ENCODE data around the gene PHLDA1.

The PHLDA1 gene

GRCh38 chr12:76037130-76038103 lies 5.8 kb upstream of the PHLDA1 start:
- DNase-seq (ENCODE audit: low read depth, low spot score), result peak; percentile 48

DNA sequence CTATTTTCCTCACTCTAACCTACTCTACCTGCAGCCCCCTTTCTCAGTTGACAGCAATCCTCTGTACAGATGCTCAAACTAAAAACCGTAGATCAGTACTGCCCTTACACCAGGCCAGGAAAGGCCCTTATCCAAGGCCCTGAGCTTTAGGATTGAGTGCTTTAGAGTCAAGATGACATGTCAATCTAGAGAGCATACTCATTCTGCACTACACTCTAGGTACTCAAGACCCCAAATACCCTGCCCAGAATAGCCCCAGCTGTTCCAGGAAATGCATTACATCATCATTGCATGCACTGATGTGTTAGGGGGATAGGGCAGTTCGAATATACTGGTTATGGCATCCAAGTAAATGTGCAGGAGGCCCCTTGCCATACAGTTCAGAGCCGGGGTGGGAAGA lies 3.5 kb upstream of the PHLDA1 start:
- no peak for DNase-seq (ENCODE audit: low read depth, low spot score)

GRCh38 chr12:76033081-76034011 lies 1.8 kb upstream of the PHLDA1 start:
- no peak for DNase-seq (ENCODE audit: low read depth, low spot score)

- no peak for DNase-seq (ENCODE audit: low read depth, low spot score)
Measured at GRCh38 chr12:76032043-76032981, 736 bp upstream of the PHLDA1 start.

DNA sequence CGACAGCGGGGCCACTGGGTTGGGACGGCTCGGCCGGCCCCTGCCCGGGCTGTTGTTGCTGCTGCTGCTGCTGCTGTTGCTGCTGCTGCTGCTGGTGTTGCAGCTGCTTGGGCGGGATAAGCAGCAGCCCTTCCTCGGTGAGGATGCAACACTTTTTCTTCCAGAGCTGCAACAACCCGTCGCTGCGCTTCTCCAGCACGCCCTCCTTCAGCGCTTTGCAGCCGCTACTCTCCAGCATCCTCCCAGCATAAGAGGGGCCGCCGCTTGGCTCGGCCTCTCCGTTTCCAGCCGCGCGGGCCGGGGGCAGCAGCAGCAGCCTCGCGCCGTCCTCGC lies 529 bp downstream of the PHLDA1 start:
- no peak for DNase-seq (ENCODE audit: low read depth, low spot score)

DNA sequence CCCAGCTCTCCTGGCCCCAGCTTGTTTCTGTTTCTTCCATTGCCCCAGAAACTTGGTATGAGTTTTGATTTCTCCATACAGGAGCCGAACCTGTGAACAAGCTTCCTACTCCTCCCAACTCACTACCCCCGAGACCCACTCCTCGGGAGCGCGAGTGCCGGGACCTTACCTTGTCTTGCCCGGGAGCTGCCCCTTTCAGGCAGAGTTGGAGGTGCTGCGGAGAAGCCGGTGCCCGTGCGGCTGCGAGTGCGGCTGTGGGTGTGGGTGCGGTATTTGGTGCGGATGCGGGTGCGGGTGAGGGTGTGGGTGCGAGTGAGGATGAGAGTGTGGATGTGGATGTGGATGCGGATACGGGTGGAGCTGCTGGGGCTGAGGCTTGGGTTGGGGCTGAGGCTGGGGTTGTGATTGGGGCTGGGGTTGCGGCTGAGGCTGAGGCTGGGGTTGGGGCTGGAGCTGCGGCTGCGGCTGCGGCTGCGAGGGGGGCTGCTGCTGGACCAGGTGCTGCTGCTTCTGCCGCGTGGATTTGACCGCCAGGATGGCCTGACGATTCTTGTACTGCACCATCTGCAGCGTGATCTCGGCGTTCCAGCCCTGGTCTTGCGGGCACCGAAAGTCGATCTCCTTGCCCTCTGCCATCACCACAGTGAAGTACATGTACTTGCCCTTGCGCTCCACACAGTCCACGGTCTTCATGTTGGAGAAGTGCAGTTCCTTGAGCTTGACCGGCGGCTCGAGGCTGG lies 1.1 kb downstream of the PHLDA1 start:
- DNase-seq (ENCODE audit: low read depth, low spot score), result no peak

DNA sequence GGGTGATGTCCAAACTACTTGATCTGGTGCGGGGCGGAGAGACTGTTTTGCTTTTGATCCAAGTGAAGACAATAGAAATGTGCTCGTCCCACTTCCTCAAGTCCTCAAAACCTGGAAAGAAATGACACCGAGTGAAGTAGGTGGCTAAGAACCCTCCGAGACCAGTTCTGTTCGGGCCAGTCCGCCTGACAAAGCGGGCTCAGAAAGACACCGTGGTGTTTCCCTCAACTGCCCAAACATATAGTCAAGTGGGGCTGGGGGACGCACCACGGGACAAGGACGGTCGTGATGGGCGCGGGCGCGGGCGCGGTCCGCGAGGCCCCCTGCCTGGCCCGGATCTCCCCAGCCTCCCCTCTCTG lies 1.6 kb downstream of the PHLDA1 start:
- no peak for DNase-seq (ENCODE audit: low read depth, low spot score)

DNA sequence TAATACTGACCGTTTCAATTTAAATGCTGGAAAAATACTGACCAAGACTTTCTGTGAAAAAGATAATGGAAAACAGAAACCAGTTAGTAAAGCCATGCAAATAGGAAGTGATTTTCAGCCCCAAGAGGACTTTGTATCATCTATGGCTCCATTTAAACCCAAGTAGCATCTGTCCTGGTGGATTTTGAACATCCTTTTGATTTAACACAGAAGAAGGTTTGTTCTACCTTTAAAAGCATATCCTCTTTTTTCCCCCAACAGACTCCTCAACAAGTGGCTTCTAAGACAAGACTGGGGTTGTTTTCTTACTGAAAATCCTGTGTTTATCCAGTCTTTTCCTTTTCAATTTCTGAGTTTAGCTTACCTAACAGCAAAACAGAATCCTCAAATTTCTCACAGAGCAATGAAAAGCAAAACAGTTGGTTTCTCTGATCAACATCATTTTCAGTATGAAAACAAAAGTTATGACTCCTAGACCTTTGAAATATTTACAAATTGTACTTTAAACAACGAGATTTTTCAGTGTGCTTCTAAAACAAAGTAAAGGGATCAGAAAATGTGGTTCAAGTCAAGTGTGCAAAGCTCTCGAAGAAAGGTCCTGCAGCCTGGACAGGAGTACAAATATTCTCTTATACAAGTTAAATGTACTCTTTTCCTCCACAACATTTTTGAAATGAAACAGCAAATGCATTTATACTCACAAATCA lies 2.9 kb downstream of the PHLDA1 start:
- no peak for DNase-seq (ENCODE audit: low read depth, low spot score)

DNA sequence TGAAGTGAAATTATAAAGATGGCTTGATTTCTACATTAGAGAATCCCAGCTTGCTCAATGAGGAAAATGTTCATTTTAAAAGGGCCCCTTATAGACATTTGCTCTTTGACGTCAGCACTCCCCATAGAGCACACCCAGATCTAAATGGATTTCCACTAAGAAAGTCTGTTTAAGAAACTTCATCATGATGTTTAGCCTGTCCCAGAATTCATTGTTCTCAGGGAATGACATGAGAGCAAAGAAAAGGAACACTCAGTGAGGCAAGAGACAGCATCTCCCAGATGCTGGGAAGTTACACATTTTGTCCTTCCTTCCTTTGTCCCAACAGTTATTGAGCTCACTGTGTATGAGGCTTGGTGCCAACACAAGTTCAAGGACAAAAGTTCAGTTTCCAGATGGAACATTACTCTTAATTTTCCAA lies 4.9 kb downstream of the PHLDA1 start:
- no peak for DNase-seq (ENCODE audit: low read depth, low spot score)

DNA sequence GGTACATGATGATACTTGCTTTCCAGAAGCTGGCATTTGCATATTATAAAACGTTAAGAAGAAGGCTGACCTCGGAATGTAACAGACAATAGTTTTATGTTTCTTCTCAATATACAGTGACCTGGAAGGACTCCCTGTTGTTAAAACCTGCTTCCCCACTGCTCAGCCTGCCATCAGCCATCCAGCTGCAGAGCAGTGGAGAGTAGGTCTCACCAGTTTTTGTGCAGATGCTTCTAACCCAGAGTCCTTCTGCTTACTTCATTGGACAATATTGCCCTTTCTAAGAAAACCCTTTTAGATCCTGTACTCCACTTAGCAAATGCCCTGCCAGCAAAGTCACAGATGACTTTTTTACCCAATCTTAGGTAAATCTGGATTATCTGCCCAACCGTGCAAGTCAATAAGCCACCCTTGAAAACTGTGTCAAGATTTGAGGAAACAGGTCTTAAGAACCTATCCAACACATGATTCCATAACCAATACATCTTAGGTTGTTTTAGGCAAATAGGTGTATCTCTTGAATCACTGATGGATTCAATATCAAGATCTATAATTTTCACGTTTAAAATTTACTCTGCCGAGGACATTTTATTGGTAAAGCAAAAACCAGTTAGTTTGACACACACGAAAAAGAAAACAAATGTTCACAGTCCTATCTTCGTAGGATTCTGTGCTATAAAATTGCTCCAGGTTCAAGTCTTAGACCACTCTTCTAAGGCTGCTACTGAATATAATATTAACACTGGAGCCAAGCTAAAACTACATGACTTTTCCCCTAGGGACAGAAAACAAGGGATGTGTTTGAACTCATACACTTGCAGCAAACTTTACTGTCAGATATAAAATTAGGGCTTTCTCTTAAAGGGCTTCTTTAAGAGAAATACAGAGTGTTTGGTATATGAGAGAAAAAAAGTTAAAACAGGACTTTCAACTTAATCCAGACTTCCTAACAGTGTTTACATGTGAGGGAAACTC lies 5.7 kb downstream of the PHLDA1 start:
- no peak for DNase-seq (ENCODE audit: low read depth, low spot score)

DNA sequence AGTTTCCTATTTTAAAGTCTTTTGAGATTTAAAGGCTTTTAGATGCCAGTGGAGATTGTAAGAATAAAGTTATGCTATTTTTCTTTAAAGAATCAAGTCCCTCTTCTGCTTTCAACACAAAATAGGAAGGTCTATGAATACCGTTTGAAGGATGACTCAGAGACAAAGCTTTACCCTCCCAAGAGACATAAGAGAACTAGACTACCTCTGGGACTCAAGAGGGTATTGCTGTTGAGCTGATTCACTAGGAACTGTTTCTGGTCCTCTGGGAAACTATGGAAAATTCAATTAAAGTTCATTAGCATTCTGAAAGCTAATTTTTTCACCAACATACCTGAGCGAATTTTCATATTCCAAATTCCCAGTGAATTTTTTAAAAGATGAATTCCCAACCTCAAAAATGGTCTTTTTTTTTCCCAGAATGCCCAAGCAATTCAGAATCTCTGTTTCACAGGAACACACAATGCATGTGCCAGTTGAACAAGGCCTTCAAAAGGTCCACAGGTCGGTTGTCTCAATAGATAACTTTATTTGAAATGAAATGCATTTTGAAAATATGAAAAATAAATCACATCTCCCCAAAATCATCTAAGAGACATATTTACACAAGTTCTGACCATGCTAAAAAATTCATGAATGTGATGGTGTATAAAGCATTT lies 6.5 kb downstream of the PHLDA1 start:
- DNase-seq (ENCODE audit: low read depth, low spot score), result no peak

DNA sequence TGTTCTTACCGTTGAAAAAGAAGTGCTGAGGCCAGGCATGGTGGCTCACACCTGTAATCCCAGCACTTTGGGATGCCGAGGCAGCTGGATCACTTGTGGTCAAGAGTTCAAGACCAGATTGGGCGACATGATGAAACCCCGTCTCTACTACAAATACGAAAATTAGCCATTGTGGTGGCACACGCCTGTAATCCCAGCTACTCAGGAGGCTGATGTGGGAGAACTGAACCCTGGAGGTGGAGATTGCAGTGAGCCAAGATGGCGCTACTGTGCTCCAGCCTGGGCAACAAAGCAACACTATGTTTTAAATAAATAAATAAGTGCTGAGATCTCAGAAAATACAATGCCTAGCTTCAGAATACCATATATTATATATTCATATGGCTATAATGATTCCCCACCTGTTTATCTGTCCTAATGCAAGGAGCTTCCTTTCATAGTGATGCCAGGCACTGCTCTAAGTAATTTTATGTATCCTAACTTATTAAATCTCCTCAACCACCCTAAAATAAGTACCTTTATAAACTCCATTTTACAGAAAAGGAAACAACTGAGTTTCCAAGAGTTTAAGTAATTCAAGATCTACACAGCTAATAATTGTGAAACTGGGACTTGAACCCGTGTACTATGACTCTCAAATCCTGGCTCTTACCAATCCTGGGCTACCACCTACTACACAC lies 7.3 kb downstream of the PHLDA1 start:
- no peak for DNase-seq (ENCODE audit: low read depth, low spot score)

DNA sequence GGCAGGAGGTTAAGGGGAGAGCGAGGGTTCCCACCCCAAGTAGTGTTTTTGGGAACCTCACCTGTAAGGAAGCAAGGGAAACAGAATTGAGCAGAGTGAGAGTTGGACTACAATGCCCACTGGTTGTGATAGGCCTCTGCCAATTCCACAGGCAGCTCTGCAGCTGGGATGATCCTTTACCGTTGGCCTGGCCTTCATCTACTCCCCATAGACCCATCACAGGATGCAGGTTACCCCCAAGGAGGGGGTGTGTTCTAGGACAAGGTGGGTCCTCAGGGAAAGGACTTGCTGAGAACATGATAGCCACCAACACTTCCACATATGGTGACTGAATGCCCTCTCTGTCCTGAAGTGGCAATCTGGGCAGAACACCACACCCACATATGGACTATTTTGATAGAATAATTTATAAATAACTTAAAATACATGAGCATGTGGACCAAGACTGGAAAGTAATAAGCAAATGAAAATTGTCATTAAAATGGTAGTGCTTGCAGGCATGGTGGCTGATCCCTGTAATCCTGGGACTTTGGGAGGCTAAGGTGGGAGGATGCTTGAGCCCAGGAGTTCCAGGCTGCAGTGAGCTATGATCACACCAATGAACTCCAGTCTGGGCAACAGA lies 8.4 kb downstream of the PHLDA1 start:
- DNase-seq (ENCODE audit: low read depth, low spot score), result no peak

GRCh38 chr12:76022506-76022905 lies 9.1 kb downstream of the PHLDA1 start:
- DNase-seq (ENCODE audit: low read depth, low spot score), result no peak

GRCh38 chr12:76020731-76021672 lies 10.6 kb downstream of the PHLDA1 start:
- DNase-seq (ENCODE audit: low read depth, low spot score), result no peak

GRCh38 chr12:76020281-76020680 lies 11.3 kb downstream of the PHLDA1 start:
- DNase-seq (ENCODE audit: low read depth, low spot score), result no peak
